Prostate gland (tissue), 2 donors: ENCODE data around the gene GFRA1.

ENCODE experiments used
- CTCF ChIP-seq, 4 experiments: fragments of 200-600 bp in 2 of 4; fragments of 450-650 bp in 2 of 4; sonication (generic) in 2 of 4; IDR thresholded peaks; 1 replicate in 3 of 4; 2 replicates in 1 of 4; pipeline ENCODE4 v1.5.1; 2016 to 2019; ENCODE audit warnings: antibody characterized with exemption in 4 of 4, mild to moderate bottlenecking in 2 of 4, moderate library complexity in 2 of 4
- POLR2A ChIP-seq: fragments of 450-650 bp; IDR thresholded peaks from one replicate; pipeline ENCODE4 v1.6.1; 2016; ENCODE audit warnings: antibody characterized with exemption, mild to moderate bottlenecking
- POLR2AphosphoS5 ChIP-seq: sonication (generic); formaldehyde crosslinking; IDR thresholded peaks from one replicate; pipeline ENCODE4 v1.6.1; 2017; ENCODE audit warnings: antibody characterized with exemption

GRCh38 chr10:116106611-116107010 lies 166.4 kb downstream of the GFRA1 start:
- no peak for TF ChIP-seq POLR2A
- no peak for TF ChIP-seq CTCF (IDR thresholded peaks at IDR 0.05)
- TF ChIP-seq POLR2AphosphoS5, result no peak
